GM19463 (cell line): ENCODE results near the gene AR.

Source experiments
- ATAC-seq: cut with Tn5 transposase; IDR thresholded peaks from one replicate; pipeline ENCODE4 v1.9.1; 2021; ENCODE audit warnings: mild to moderate bottlenecking, moderate library complexity; ENCODE audit not compliant: unreplicated experiment

The AR gene

DNA sequence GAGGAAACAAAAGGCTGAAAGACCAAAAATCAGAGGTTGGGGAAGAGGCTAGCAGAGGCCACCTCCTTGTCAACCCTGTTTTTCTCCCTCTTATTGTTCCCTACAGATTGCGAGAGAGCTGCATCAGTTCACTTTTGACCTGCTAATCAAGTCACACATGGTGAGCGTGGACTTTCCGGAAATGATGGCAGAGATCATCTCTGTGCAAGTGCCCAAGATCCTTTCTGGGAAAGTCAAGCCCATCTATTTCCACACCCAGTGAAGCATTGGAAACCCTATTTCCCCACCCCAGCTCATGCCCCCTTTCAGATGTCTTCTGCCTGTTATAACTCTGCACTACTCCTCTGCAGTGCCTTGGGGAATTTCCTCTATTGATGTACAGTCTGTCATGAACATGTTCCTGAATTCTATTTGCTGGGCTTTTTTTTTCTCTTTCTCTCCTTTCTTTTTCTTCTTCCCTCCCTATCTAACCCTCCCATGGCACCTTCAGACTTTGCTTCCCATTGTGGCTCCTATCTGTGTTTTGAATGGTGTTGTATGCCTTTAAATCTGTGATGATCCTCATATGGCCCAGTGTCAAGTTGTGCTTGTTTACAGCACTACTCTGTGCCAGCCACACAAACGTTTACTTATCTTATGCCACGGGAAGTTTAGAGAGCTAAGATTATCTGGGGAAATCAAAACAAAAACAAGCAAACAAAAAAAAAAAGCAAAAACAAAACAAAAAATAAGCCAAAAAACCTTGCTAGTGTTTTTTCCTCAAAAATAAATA is 179.9 kb downstream of the AR start:
- no peak for ATAC-seq

DNA sequence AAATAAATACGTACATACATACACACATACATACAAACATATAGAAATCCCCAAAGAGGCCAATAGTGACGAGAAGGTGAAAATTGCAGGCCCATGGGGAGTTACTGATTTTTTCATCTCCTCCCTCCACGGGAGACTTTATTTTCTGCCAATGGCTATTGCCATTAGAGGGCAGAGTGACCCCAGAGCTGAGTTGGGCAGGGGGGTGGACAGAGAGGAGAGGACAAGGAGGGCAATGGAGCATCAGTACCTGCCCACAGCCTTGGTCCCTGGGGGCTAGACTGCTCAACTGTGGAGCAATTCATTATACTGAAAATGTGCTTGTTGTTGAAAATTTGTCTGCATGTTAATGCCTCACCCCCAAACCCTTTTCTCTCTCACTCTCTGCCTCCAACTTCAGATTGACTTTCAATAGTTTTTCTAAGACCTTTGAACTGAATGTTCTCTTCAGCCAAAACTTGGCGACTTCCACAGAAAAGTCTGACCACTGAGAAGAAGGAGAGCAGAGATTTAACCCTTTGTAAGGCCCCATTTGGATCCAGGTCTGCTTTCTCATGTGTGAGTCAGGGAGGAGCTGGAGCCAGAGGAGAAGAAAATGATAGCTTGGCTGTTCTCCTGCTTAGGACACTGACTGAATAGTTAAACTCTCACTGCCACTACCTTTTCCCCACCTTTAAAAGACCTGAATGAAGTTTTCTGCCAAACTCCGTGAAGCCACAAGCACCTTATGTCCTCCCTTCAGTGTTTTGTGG is 180.7 kb downstream of the AR start:
- ATAC-seq, result no peak

DNA sequence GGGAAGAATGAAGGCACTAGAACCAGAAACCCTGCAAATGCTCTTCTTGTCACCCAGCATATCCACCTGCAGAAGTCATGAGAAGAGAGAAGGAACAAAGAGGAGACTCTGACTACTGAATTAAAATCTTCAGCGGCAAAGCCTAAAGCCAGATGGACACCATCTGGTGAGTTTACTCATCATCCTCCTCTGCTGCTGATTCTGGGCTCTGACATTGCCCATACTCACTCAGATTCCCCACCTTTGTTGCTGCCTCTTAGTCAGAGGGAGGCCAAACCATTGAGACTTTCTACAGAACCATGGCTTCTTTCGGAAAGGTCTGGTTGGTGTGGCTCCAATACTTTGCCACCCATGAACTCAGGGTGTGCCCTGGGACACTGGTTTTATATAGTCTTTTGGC is 181.7 kb downstream of the AR start:
- ATAC-seq, result no peak

DNA sequence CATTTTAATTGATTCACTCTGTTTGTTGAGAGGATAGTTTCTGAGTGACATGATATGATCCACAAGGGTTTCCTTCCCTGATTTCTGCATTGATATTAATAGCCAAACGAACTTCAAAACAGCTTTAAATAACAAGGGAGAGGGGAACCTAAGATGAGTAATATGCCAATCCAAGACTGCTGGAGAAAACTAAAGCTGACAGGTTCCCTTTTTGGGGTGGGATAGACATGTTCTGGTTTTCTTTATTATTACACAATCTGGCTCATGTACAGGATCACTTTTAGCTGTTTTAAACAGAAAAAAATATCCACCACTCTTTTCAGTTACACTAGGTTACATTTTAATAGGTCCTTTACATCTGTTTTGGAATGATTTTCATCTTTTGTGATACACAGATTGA is 182.2 kb downstream of the AR start:
- ATAC-seq, result no peak

DNA sequence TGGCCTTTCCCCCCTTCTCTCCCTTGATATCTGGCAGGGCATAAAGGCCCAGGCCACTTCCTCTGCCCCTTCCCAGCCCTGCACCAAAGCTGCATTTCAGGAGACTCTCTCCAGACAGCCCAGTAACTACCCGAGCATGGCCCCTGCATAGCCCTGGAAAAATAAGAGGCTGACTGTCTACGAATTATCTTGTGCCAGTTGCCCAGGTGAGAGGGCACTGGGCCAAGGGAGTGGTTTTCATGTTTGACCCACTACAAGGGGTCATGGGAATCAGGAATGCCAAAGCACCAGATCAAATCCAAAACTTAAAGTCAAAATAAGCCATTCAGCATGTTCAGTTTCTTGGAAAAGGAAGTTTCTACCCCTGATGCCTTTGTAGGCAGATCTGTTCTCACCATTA is 183.8 kb downstream of the AR start:
- no peak for ATAC-seq

DNA sequence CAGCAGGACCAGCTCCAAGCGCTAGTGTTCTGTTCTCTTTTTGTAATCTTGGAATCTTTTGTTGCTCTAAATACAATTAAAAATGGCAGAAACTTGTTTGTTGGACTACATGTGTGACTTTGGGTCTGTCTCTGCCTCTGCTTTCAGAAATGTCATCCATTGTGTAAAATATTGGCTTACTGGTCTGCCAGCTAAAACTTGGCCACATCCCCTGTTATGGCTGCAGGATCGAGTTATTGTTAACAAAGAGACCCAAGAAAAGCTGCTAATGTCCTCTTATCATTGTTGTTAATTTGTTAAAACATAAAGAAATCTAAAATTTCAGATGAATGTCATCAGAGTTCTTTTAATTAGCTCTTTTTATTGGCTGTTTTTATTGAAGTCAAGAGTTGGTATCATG is 186.5 kb downstream of the AR start:
- ATAC-seq, result no peak

DNA sequence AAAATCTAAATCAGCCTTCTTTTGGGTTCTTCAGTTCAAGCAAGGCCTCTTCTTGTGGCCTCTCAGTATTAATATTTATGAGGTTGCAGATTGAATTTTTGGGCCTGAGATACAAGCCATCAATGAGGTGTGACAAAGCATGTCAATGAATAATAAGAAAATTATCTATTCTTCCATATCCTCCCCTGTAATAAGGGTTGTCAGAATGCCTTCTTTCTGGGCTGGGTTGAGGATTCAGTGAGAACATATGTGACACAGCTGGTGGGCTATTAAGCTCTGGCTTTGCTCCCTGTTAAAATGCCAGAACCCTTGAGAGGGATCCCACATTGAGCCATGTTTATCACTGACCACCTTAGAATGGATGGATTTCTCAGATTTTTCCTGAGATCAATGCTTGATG is 187.2 kb downstream of the AR start:
- ATAC-seq, result no peak

DNA sequence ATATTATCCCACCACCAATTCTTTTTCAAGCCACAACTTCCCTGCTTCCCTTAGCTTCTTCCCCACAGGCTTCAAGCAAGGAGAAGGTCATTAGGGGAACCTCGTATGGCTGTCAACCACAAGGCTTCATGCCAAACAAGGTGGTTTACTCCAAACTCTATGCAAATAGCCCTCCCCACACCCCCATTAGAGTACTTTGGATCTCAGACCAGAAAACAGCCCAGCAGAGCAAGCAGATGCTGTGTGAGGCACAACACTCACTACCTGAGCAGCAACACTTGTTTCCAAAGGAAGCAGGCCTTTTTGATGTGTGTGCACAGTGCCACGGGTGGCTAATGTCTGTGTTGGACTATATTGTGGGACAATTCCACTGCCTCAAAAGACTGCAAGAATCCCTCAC is 189.0 kb downstream of the AR start:
- ATAC-seq, result no peak

DNA sequence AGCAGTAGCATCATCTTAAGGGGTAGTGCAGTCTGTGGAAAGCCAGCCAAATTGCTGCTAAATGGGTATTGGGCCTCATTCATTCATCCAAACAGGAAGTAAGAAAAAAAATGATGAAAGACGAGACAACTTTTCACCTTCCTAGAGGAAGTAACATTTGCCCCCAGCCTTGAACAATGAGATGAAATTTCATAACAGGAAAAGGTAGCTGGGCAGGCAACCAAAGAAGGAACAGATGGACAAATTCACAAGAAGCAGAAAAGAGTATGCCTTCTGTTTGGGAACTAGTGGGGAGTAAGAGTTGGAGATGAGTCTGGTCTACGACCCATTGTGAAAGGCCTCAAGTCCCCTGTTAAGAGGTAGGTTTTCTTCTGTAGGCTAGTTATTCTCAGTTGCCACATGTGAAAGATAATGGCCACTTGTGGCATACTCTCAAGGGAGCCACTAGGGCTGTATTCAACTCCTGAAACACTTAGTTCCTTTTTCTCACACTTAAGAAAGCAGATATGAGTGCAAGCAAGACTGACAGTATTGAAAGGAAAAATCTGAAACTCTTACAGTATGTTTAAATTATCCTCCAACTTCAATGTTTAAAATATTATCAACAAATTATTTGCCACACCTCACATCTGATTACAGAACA is 190.4 kb downstream of the AR start:
- peak; percentile 45 for ATAC-seq

DNA sequence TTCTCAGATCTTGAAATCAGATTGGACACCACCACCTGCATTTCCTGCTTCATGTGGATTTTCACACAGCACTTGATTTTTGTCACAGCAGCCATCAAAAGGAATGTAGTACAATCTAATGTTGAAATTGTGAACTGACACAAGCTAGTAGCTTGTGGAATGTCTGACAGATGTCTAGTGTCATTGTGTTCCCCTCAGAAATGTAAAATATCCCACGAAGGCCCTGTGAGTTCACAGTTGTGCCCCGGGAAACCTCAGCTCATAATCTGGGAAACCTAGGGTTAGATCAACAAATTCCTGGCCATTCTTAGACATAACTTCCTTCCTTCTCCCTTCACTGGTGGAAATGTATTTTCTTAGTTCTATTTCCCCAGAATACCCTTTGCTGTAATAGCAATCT is 205.7 kb downstream of the AR start:
- no peak for ATAC-seq

DNA sequence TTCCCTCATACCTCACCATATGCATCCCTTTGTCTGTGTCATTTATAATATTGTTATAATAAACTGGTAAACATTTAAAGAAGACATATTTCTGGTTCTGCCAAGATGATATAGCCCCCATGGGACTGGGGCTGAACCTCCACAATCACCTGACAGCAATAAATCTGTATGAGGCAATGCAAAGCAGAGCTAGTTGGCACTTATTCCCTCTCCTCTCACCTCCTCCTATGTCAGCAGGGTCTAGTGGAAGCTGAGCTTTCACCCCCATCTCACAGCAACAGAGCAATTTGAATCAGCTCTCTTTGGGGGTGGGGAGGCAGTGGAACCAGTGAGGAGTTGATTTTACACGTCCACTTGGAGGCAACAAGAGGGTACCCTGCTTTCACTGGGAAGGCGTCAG is 206.9 kb downstream of the AR start:
- ATAC-seq, result no peak

DNA sequence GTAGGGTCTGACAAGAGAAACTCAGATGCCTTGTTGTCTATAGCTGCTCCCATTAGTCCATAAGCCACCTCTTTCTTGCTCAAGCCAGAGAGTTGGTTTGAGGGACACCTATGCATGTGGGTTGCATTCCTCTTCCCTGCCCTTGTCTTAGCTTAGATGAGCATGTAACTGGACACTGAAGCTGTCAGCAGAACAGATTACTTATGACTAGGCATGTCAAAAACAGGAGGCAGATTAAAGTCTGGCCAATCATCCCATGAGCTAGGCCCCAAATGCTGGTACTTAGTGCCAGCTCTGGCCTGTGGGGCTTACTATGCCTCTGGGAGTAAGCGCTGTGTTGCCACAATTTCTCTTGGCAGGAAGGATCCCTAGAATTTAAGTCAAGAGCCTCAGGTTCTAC is 215.2 kb downstream of the AR start:
- ATAC-seq, result no peak

DNA sequence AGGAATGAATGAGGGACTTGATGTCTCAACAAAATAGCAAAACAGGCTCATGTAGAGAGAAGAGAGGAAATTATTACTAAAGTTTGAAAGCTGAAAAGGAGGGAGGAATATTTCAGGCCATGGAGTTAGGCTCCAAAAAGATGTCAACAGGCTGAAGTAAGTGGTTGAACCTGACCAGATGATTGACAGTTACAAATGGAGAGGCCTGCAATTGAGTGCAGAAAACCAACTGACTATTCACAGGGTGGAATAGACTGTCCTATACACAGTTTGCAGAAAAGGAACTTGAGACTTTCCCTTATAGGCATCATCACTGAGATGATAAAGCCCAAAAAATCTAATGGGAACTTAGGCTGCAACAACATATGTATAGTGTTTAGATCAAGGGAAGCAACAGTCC is 233.3 kb downstream of the AR start:
- ATAC-seq, result no peak

DNA sequence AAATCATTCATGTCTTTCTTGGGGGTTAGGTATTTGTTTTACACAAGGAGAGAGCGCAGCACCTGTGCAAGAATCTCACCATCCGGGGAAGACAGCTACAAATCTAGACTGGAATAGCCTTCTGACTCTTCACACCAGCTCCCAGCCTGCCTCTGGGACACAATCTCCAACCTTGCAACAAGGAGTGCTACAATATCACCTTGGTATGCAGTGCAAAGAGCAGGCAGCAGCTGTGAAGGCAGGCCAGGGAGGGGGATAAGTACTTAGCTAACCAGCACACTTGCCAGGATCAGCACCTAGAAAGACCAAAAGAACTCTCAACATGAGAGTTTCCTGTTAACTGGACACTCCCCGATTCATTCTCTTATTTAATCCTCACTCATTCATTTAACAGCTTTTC is 235.3 kb downstream of the AR start:
- ATAC-seq, result no peak
